ENCODE data around the gene ENPP1. TPM values are rescaled to one million over a fixed set of nuclear protein-coding genes. Genes with fewer than 3 reads are reported as not detected.

ENPP1 gene
- total and polyA plus RNA-seq, 9 of the 15 experiments (the other 6 are each of a cell fraction or from before 2014, with no cell fraction given) = 0.03 to 0.56 (median 0.14) TPM

- TF ChIP-seq ARID1B (IDR thresholded peaks at IDR 0.05) (peak; percentile 34; the same call in 1 of the 2 replicates), VEZF1 (CRISPR knock-in tag; IDR thresholded peaks at IDR 0.05) (peak; percentile 71), RBM39 (optimal IDR thresholded peaks at IDR 0.05; ENCODE audit: low read depth, low read length) (no peak), HNRNPH1 (optimal IDR thresholded peaks at IDR 0.05; ENCODE audit: low read depth, low read length) (no peak), LARP7 (IDR thresholded peaks at IDR 0.05) (no peak), NFE2 (IDR thresholded peaks at IDR 0.05; ENCODE audit: low read depth) (no peak), FOSL1 (tag; conservative IDR thresholded peaks at IDR 0.05) (no peak; the same call in 1 of the 2 replicates), ESRRA (IDR thresholded peaks at IDR 0.05; ENCODE audit: borderline replicate concordance, low read depth) (peak; percentile 74; the same call in 1 of the 2 replicates), RCOR1 (IDR thresholded peaks at IDR 0.05; ENCODE audit: borderline replicate concordance in 1 of 2, low read depth in 2 of 2, low read length in 2 of 2) (peak in 1 of 2 experiments; percentile 75; a peak in 1 of 4 replicates), GTF2F1 (IDR thresholded peaks at IDR 0.05; ENCODE audit: low read depth, low read length) (no peak), TEAD4 (IDR thresholded peaks at IDR 0.05; ENCODE audit: low read length) (peak; percentile 79), TEAD4 (CRISPR knock-in tag; IDR thresholded peaks at IDR 0.05; ENCODE audit: borderline replicate concordance) (no peak), CREBBP (IDR thresholded peaks at IDR 0.05; ENCODE audit: low read depth, low read length) (no peak), SMAD1 (IDR thresholded peaks at IDR 0.05; ENCODE audit: low read depth, low read length, partially characterized antibody) (no peak), RFX1 (IDR thresholded peaks at IDR 0.05) (peak; percentile 68), DEAF1 (CRISPR knock-in tag; IDR thresholded peaks at IDR 0.05) (no peak), ZNF197 (CRISPR knock-in tag; IDR thresholded peaks at IDR 0.05; ENCODE audit: low read depth) (0 out of 2 replicates have a peak, but pooled peaks have one; percentile 30), PML (IDR thresholded peaks at IDR 0.05; ENCODE audit: low read length) (peak; percentile 28; the same call in 1 of the 2 replicates), CBFA2T3 (IDR thresholded peaks at IDR 0.05) (peak; percentile 48; the same call in 1 of the 2 replicates), KLF10 (CRISPR knock-in tag; IDR thresholded peaks at IDR 0.05) (no peak), TCF3 (CRISPR knock-in tag; IDR thresholded peaks at IDR 0.05) (peak; percentile 20; the same call in 1 of the 2 replicates), ZNF655 (CRISPR knock-in tag; IDR thresholded peaks at IDR 0.05) (no peak), STAT5B (CRISPR knock-in tag; IDR thresholded peaks at IDR 0.05) (no peak), MTF1 (CRISPR knock-in tag; IDR thresholded peaks at IDR 0.05; ENCODE audit: borderline replicate concordance) (no peak)
- TF ChIP-seq, protein P1, sequence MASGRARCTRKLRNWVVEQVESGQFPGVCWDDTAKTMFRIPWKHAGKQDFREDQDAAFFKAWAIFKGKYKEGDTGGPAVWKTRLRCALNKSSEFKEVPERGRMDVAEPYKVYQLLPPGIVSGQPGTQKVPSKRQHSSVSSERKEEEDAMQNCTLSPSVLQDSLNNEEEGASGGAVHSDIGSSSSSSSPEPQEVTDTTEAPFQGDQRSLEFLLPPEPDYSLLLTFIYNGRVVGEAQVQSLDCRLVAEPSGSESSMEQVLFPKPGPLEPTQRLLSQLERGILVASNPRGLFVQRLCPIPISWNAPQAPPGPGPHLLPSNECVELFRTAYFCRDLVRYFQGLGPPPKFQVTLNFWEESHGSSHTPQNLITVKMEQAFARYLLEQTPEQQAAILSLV (tag; IDR thresholded peaks at IDR 0.05) = no peak
Measured at GRCh38 chr6:131819572-131820124, 11.8 kb downstream of the ENPP1 start (continued).

Measured in K562 (cell line).